ENCODE measurements around the gene ATPAF2. TPM values are rescaled to one million over a fixed set of nuclear protein-coding genes. Genes with fewer than 3 reads are reported as not detected.

The ATPAF2 gene
- total and polyA plus RNA-seq, 2 donors (not counting 3 experiments of a cell fraction or from before 2014, with no cell fraction given): 23.2 to 35.7 TPM

DNA sequence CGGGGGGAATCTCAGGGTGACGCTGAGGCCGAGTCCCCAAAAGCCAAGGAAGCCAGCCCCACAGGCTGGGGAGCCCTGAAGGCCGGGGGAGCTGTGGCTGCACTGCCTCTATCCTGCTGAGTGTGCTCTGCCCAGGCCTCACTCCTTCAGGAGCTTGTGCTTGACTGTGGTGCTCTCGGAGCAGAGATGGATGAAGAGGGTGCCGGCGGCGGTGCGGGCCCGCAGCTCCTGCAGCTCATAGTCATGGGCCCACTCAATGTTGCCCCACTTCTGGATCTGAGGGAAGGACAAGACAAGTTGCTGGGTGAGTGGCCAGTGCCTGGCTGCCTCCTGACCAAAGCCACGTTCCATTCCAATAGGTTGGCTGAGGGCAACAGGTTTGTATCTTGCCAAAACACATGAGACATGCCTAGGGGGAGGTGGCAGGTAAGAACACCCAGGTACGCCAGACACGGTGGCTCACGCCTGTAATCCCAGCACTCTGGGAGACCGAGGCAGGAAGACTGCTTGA is 20.5 kb downstream of the ATPAF2 start:
- Histone ChIP-seq H3K4me3 (replicated peaks in 1 of 3; ENCODE audit: insufficient read depth in 1 of 3, low read depth in 1 of 3, low read length in 3 of 3) (no peak overlapping the region), H3K36me3 (ENCODE audit: control insufficient read depth in 2 of 2, extremely low read depth in 1 of 2, insufficient read depth in 2 of 2, low read length in 2 of 2) (peaks cover 0 to 7% of the 10 kb centered on the region in 2 experiments), H2AFZ (ENCODE audit: low read depth, low read length) (no peak overlapping the region), H4K20me1 (replicated peaks; ENCODE audit: control insufficient read depth, extremely low read depth, insufficient read depth, low read length) (no peaks in the 10 kb centered on the region), H3K27me3 (ENCODE audit: control insufficient read depth in 2 of 2, insufficient read depth in 2 of 2, low read length in 2 of 2) (no peaks in the 10 kb centered on the region), H3K79me2 (ENCODE audit: control insufficient read depth, insufficient read depth, low read length) (no peaks in the 10 kb centered on the region), H3K27ac (ENCODE audit: insufficient read depth, low read depth, low read length) (no peak overlapping the region), H3K4me1 (ENCODE audit: control insufficient read depth, extremely low read depth, insufficient read depth, low read length) (peaks cover 5% of the 10 kb centered on the region), H3K9me3 (replicated peaks; ENCODE audit: control insufficient read depth, insufficient read depth, low read length) (no peaks in the 10 kb centered on the region), H3K4me2 (ENCODE audit: insufficient read depth, low read length) (no peak overlapping the region), H3K9ac (replicated peaks; ENCODE audit: extremely low read depth, insufficient read depth, low read length) (no peak overlapping the region), H3K9me1 (replicated peaks; ENCODE audit: control insufficient read depth, extremely low read depth, insufficient read depth, low read length) (no peaks in the 10 kb centered on the region)
- no peak for FAIRE-seq
- TF ChIP-seq, protein P1, sequence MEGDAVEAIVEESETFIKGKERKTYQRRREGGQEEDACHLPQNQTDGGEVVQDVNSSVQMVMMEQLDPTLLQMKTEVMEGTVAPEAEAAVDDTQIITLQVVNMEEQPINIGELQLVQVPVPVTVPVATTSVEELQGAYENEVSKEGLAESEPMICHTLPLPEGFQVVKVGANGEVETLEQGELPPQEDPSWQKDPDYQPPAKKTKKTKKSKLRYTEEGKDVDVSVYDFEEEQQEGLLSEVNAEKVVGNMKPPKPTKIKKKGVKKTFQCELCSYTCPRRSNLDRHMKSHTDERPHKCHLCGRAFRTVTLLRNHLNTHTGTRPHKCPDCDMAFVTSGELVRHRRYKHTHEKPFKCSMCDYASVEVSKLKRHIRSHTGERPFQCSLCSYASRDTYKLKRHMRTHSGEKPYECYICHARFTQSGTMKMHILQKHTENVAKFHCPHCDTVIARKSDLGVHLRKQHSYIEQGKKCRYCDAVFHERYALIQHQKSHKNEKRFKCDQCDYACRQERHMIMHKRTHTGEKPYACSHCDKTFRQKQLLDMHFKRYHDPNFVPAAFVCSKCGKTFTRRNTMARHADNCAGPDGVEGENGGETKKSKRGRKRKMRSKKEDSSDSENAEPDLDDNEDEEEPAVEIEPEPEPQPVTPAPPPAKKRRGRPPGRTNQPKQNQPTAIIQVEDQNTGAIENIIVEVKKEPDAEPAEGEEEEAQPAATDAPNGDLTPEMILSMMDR (IDR thresholded peaks at IDR 0.05; ENCODE audit: extremely low read depth in 1 of 2, insufficient read depth in 1 of 2, low read depth in 1 of 2, low read length in 2 of 2): no peak
- TF ChIP-seq JUN (IDR thresholded peaks at IDR 0.05; ENCODE audit: borderline replicate concordance, insufficient read depth, insufficient read length, low read depth) (no peak), FOS (IDR thresholded peaks at IDR 0.05; ENCODE audit: borderline replicate concordance, insufficient read depth, low read length) (no peak), EZH2 (IDR thresholded peaks at IDR 0.05; ENCODE audit: borderline replicate concordance, low read depth, low read length, severe bottlenecking) (no peak), GATA2 (IDR thresholded peaks at IDR 0.05; ENCODE audit: insufficient read depth, insufficient read length, low read depth, low read length) (no peak), MYC (IDR thresholded peaks at IDR 0.05; ENCODE audit: low read depth, low read length) (no peak), POLR2AphosphoS5 (IDR thresholded peaks at IDR 0.05; ENCODE audit: insufficient read depth, low read depth, low read length) (no peak), POLR2A (IDR thresholded peaks at IDR 0.05; ENCODE audit: low read depth, low read length) (no peak)
- TF ChIP-seq, protein P2, sequence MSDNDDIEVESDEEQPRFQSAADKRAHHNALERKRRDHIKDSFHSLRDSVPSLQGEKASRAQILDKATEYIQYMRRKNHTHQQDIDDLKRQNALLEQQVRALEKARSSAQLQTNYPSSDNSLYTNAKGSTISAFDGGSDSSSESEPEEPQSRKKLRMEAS (IDR thresholded peaks at IDR 0.05; ENCODE audit: insufficient read depth, insufficient read length): no peak
- dilution Hi-C loops (cut with MboI; ENCODE audit: extremely low pct_ligation_motif_present, low sequenced_read_pairs) (no loop called here), intact Hi-C loops (cut with micrococcal nuclease) (no loop called here)
- no TSS peak for BruUV-seq (replicated peaks)
- POLR2A ChIA-PET: interaction anchor here (1.0 kb wide), 1 partner anchor 46 kb away, joined by 3 read pairs; the partner anchor contains the start of genes DRC3 and TOM1L2
- CTCF ChIA-PET: interaction anchor here (1.1 to 1.3 kb wide), 2 partner anchors 15 to 99 kb away, joined by 3 to 4 read pairs; no protein-coding TSS in a partner anchor
- DNase-seq (ENCODE audit: low read depth, low spot score): no peak

Data from endothelial cell of umbilical vein (primary cell).